Left ventricle myocardium inferior (tissue), 1 donor: ENCODE data around the gene EMILIN2. TPM values are rescaled to one million over a fixed set of nuclear protein-coding genes. Genes with fewer than 3 reads are reported as not detected.
A peak's percentile ranks its signal among the peaks of the same experiment; 100 is the strongest.
"Not testable (repeated sequence)": the region's sequence is repeated elsewhere in the genome, so short reads cannot be mapped to it uniquely, and the experiment has no call there.

ENCODE experiments used
- DNase-seq: peaks from one replicate; pipeline ENCODE4 v3.0.0-alpha.2; 2020
- H3K27ac ChIP-seq: fragments of 200-600 bp; replicated peaks from 2 replicates; pipeline ENCODE4 v1.8.0; 2021
- H3K27me3 ChIP-seq: fragments of 200-600 bp; 2 replicates; pipeline ENCODE4 v1.8.0; 2021; ENCODE audit warnings: low read depth
- H3K36me3 ChIP-seq: fragments of 200-600 bp; 2 replicates; pipeline ENCODE4 v1.8.0; 2021
- H3K4me1 ChIP-seq: fragments of 200-600 bp; 2 replicates; pipeline ENCODE4 v1.8.0; 2021
- H3K4me3 ChIP-seq: fragments of 200-600 bp; 2 replicates; pipeline ENCODE4 v1.8.0; 2021; ENCODE audit warnings: mild to moderate bottlenecking, moderate library complexity
- H3K9me3 ChIP-seq: fragments of 200-600 bp; replicated peaks from 2 replicates; pipeline ENCODE4 v1.8.0; 2021
- CTCF ChIP-seq: fragments of 200-600 bp; IDR thresholded peaks from 2 replicates; pipeline ENCODE4 v1.8.0; 2021; ENCODE audit warnings: antibody characterized with exemption, mild to moderate bottlenecking, borderline replicate concordance
- intact Hi-C: fragments of 100-400 bp; cut with micrococcal nuclease; formaldehyde crosslinking; loops from one replicate; pipeline ENCODE4 v1.11.0; 2022
- total RNA-seq: library from RNA; stranded (reverse); fragmentation: NEBNext Ultra II Directional; extraction: Animal tissue kit (Norgen Biotek cat#: 25700); gene quantifications from one replicate; pipeline ENCODE4 v1.2.1, GENCODE V29; 2021
- donor health status: DM: no; HTN: yes; CAD: no; lungs with severe emphysema.

The EMILIN2 gene
- total RNA-seq, 1 donor from 2014 or later, result 12.4 TPM

DNA sequence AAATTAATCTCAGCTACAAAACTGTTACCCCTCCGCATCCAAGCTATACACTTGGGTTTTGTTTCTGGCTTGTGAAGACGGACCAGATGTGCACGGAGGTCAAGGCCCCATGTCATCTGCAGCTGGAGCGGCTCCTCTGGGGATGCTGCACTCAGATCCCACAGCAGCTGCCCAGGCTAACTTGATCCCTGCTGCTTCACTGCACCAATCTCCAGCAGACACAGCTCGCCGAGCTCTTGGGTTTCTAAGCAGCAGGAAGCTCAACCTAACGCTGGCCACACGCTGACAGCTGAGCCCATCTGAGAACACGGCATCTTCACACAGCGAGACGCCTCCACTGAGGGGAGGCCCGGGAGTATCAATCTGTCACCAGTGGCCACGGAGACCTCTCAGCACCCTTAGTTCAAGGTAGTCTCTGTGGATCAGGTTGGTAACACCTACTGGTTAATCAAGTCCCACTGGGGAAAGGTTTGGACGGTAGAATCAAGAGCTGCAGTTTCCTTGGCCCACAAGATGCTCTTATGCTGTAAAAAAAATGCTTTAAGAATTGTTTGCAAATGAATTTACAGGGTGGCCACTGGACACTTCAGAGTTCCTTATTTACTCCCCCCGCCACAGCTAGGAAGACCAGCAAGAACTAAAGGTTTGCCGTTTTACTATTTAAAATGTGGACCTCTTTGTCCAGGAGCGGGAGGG, 67.5 kb downstream of the EMILIN2 start:
- Histone ChIP-seq H3K27ac (peak overlapping the region; percentile 52), H3K9me3 (no peaks in the 10 kb centered on the region), H3K4me3 (peak overlapping the region; percentile 3), H3K27me3 (no peaks in the 10 kb centered on the region), H3K36me3 (peaks cover 64% of the 10 kb centered on the region), H3K4me1 (peaks cover 20% of the 10 kb centered on the region)
- DNase-seq, result peak; percentile 66
- intact Hi-C loops, result loop anchor here (10.0 kb wide), 1 partner anchor 530 kb away; no protein-coding TSS in a partner anchor
- no peak for TF ChIP-seq CTCF

DNA sequence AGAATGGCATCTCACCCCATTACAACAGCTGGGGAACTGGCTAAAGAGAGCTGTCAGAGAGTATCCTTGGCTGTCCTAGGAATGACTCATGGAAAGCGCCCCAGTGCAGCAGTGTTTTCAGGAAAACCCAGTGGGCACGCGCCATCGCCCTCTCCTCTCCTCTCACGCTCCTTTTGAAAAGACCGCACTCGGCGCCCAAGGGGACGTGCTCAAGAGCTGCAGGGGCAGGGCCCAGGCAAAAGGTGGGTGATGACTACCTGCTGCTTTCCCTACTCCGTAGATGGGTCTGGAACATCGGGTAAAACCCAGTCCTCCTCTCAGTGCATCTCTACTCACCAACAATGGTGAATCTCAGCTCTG, 68.1 kb downstream of the EMILIN2 start:
- Histone ChIP-seq H3K4me3 (no peak overlapping the region), H3K27ac (peak overlapping the region; percentile 52), H3K9me3 (no peaks in the 10 kb centered on the region), H3K4me1 (peaks cover 20% of the 10 kb centered on the region), H3K36me3 (peaks cover 64% of the 10 kb centered on the region), H3K27me3 (no peaks in the 10 kb centered on the region)
- intact Hi-C loops, result loop anchor here (10.0 kb wide), 1 partner anchor 530 kb away; no protein-coding TSS in a partner anchor
- TF ChIP-seq CTCF, result no peak
- DNase-seq, result no peak

DNA sequence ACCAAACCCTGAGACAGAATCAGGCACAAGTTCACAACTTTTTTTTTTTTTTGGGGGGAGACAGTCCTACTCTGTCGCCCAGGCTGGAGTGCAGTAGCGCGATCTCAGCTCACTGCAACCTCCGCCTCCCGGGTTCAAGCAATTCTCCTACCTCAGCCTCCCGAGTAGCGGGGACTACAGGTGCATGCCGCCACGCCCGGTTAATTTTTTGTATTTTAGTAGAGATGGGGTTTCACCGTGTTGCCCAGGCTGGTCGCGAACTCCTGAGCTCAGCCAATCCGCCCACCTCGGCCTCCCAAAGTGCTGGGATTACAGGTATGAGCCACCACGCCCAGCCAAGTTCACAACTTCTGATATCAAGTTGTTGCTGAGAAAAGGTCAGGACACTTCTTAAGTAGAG, 68.7 kb downstream of the EMILIN2 start:
- H3K36me3 ChIP-seq, result peaks cover 64% of the 10 kb centered on the region
- H3K4me1 ChIP-seq, result peaks cover 20% of the 10 kb centered on the region

GRCh38 chr18:2916184-2916583, 69.4 kb downstream of the EMILIN2 start:
- intact Hi-C loops, result loop anchor here (10.0 kb wide), 1 partner anchor 529 kb away; no protein-coding TSS in a partner anchor
- no peaks in the 10 kb centered on the region for H3K27me3 ChIP-seq
- no peaks in the 10 kb centered on the region for H3K9me3 ChIP-seq
- TF ChIP-seq CTCF, result no peak
- H3K4me1 ChIP-seq, result peaks cover 20% of the 10 kb centered on the region
- no peak for DNase-seq
- no peak overlapping the region for H3K27ac ChIP-seq
- no peak overlapping the region for H3K4me3 ChIP-seq
- peaks cover 68% of the 10 kb centered on the region for H3K36me3 ChIP-seq

More for the DNA sequence above, 68.7 kb downstream of the EMILIN2 start:
- H3K4me3 ChIP-seq, DNase-seq, H3K27ac ChIP-seq, H3K9me3 ChIP-seq, H3K27me3 ChIP-seq: not testable (repeated sequence)
- intact Hi-C loops, result loop anchor here (10.0 kb wide), 1 partner anchor 529 kb away; no protein-coding TSS in a partner anchor

DNA sequence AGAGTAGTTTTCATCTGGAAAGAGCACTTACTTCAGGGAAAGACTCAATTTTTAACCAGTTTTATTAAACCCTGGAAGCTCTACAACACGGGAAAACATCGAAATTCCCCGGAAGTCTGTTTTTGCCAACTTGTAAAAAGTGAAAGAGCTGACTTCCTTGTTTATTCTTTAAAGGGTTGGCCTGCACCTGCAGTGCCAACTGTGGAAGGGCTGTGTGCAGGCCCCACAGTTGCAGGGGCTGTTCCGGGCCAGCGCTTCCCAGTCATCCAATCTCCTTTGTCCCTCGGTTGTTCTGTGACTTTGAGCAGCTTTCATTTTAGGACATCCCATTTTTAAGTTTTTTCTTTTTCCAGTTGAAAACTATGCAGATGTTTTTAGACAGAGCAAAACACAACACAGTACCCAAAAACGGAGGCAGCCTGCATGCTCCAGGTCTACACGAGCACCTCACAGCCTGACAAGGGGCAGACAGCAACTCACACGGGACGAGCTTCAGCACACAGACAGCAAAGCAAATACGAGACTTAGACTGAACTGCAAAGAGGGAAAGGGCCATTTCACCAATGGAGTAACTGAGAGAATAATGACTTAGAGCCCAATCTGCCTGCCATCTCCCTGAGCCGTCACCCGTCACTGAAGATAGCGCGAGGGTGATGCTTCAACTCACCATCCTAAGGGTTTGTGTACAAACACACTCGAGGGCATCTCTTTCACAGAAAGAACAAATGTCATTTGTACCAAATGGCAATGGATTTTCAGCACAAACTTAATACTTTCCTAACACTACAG, 70.6 kb downstream of the EMILIN2 start:
- no peak for DNase-seq
- H3K27me3 ChIP-seq, result no peaks in the 10 kb centered on the region
- intact Hi-C loops, result loop anchor here (10.0 kb wide), 1 partner anchor 527 kb away; no protein-coding TSS in a partner anchor
- peaks cover 20% of the 10 kb centered on the region for H3K4me1 ChIP-seq
- H3K36me3 ChIP-seq, result peaks cover 78% of the 10 kb centered on the region
- no peaks in the 10 kb centered on the region for H3K9me3 ChIP-seq
- no peak overlapping the region for H3K27ac ChIP-seq
- no peak overlapping the region for H3K4me3 ChIP-seq
- TF ChIP-seq CTCF, result no peak
